Adrenal gland (tissue), 12 donors: ENCODE measurements around the gene SIGLEC10. TPM values are rescaled to one million over a fixed set of nuclear protein-coding genes. Genes with fewer than 3 reads are reported as not detected.
A peak's percentile ranks its signal among the peaks of the same experiment; 100 is the strongest.

Source experiments
- DNase-seq, 7 donors: peaks; one replicate each; pipeline ENCODE4 v3.0.0-alpha.2; 2019 to 2020
- H3K27ac ChIP-seq, 5 donors: fragments of 200-600 bp; sonication (generic) in 4 of 5; 1 replicate in 3 of 5; 2 replicates in 2 of 5; pipeline versions ENCODE4 v1.5.1 to v1.8.0; 2016 to 2020; ENCODE audit warnings: mild to moderate bottlenecking in 1 of 5
- H3K27me3 ChIP-seq: fragments of 200-600 bp; 2 replicates; pipeline ENCODE4 v1.8.0; 2021
- H3K36me3 ChIP-seq, 2 donors: fragments of 200-600 bp; replicated peaks in 1 of 2; 1 replicate in 1 of 2; 2 replicates in 1 of 2; pipeline versions ENCODE4 v1.5.1 to v1.8.0; 2018 to 2022
- H3K4me1 ChIP-seq, 2 donors: fragments of 200-600 bp; replicated peaks in 1 of 2; 1 replicate in 1 of 2; 2 replicates in 1 of 2; pipeline versions ENCODE4 v1.5.1 to v1.8.0; 2018 to 2021
- H3K4me3 ChIP-seq, 4 donors: fragments of 200-600 bp; sonication (generic) in 3 of 4; one replicate each; pipeline ENCODE4 v1.5.1; 2016 to 2018
- H3K9me3 ChIP-seq, 3 donors: fragments of 200-600 bp; sonication (generic) in 1 of 3; replicated peaks in 1 of 3; 1 replicate in 2 of 3; 2 replicates in 1 of 3; pipeline versions ENCODE4 v1.5.1 to v1.8.0; 2016 to 2021
- CTCF ChIP-seq, 6 experiments: fragments of 450-650 bp in 4 of 6; fragments of 200-600 bp in 2 of 6; sonication (generic) in 1 of 6; IDR thresholded peaks; 1 replicate in 5 of 6; 2 replicates in 1 of 6; pipeline versions ENCODE4 v1.5.1 to v1.8.0; 2016 to 2021; ENCODE audit warnings: antibody characterized with exemption in 6 of 6, mild to moderate bottlenecking in 2 of 6, moderate library complexity in 1 of 6
- POLR2A ChIP-seq, 2 donors: fragments of 450-650 bp; IDR thresholded peaks; one replicate each; pipeline ENCODE4 v1.6.1; 2017; ENCODE audit warnings: antibody characterized with exemption in 2 of 2, mild to moderate bottlenecking in 2 of 2, moderate library complexity in 1 of 2
- WGBS, 4 donors: extraction: QIAGEN DNeasy Blood & Tissue Kit in 2 of 4; methylation state at CpG; one replicate each; pipeline versions ENCODE4 v1.1.5 to v1.1.7; 2013 to 2017; 5-methylcytosine and 5-hydroxymethylcytosine counted together
- intact Hi-C, 2 donors: fragments of 100-400 bp; cut with DNase I; formaldehyde crosslinking; loops; one replicate each; pipeline versions ENCODE4 v1.14.1 to v1.15.0; 2022 to 2023
- polyA plus RNA-seq, 3 donors: library from polyadenylated mRNA; stranded (reverse); fragments of 200-250 nt in 2 of 3; fragments of 350-450 nt in 1 of 3; fragmentation: Illumina TruSeq in 1 of 3; extraction: RNeasy Lipid Tissue Mini Kit (QIAGEN cat#74804) in 1 of 3; gene quantifications; one replicate each; pipeline ENCODE4 v1.2.3, GENCODE V29; 2013 to 2014
- total RNA-seq, 9 donors: library from RNA; depleted of rRNA in 4 of 9; stranded (reverse); fragments of >200 nt in 4 of 9; fragments of 120-200 nt in 1 of 9; fragmentation: NEBNext Ultra II Directional in 1 of 9; extraction: Animal tissue kit (Norgen Biotek cat#: 25700) in 1 of 9; gene quantifications; one replicate each; pipeline versions ENCODE4 v1.1.0 to v1.2.4, GENCODE V29; 2013 to 2023
- donor health status: healthy with polysubstance abuse.
- donor health status: Bipolar disorder and iron deficiency.
- donor health status: DM: yes; HTN: yes; CAD: no.
- donor health status: DM: no; HTN: no; CAD: no.
- donor health status: DM: no; HTN: no; CAD: no.
- donor health status: DM: yes; HTN: yes; CAD: no.

The SIGLEC10 gene
- total and polyA plus RNA-seq, 12 donors = 0.89 to 70.7 (median 15.8) TPM

DNA sequence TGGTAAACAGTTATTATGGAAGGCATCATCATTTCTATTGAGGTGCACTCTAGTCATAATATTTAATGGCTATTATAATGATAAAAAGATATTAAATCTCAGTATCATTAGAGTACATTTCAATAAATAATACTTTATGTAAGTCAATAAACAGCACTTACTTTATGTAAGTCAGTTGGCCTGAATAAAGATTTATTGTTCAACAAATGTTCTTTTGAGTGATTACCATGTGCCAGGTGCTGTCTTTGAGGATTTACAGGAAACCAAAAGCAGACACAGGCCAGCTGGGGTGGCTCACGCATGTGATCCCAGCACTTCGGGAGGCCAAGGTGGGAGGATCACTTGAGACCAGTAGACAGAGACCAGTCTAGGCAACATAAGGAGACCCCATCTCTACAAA lies 40.0 kb downstream of the SIGLEC10 start:
- Histone ChIP-seq H3K4me3 (no peak overlapping the region), H3K4me1 (no peaks in the 10 kb centered on the region), H3K9me3 (no peaks in the 10 kb centered on the region), H3K27me3 (no peaks in the 10 kb centered on the region), H3K27ac (no peak overlapping the region), H3K36me3 (no peaks in the 10 kb centered on the region)
- DNase-seq = no peak
- intact Hi-C loops = no loop called here
- no peak for TF ChIP-seq POLR2A (IDR thresholded peaks at IDR 0.05)
- 80 to 92% (median 85%) methylated on average over 2 of the region's 2 CpGs for WGBS, 4 donors

GRCh38 chr19:51375504-51376221 lies 41.8 kb downstream of the SIGLEC10 start:
- Histone ChIP-seq H3K4me1 (no peaks in the 10 kb centered on the region), H3K4me3 (no peak overlapping the region), H3K9me3 (no peaks in the 10 kb centered on the region), H3K36me3 (no peaks in the 10 kb centered on the region), H3K27ac (no peak overlapping the region), H3K27me3 (no peaks in the 10 kb centered on the region)
- intact Hi-C loops = no loop called here
- TF ChIP-seq CTCF (IDR thresholded peaks at IDR 0.05) (no peak), POLR2A (IDR thresholded peaks at IDR 0.05) (no peak)
- DNase-seq = peak in 1 of 7 donors; percentile 20
- 49 to 66% (median 56%) methylated on average over 6 to 11 of the region's 11 CpGs for WGBS, 4 donors

- no peak for DNase-seq
- H3K9me3 ChIP-seq = no peaks in the 10 kb centered on the region
- intact Hi-C loops = no loop called here
- peaks cover 0 to 5% of the 10 kb centered on the region in 2 donors for H3K4me1 ChIP-seq
- H3K27ac ChIP-seq = no peak within 1 kb of the TSS
- TF ChIP-seq CTCF (IDR thresholded peaks at IDR 0.05) = no peak
- no peak for TF ChIP-seq POLR2A (IDR thresholded peaks at IDR 0.05)
- H3K27me3 ChIP-seq = no peaks in the 10 kb centered on the region
- H3K36me3 ChIP-seq = no peaks in the 10 kb centered on the region
- 55 to 71% (median 62%) methylated on average over 7 to 9 of the region's 9 CpGs for WGBS, 4 donors
- H3K4me3 ChIP-seq = no peak within 1 kb of the TSS
Measured at GRCh38 chr19:51372649-51373504, 44.6 kb downstream of the SIGLEC10 start, which contains the start of gene NKG7. Gene NKG7 (minus strand): TSS chr19:51372654. CDS start chr19:51372535, 119 bp downstream.

DNA sequence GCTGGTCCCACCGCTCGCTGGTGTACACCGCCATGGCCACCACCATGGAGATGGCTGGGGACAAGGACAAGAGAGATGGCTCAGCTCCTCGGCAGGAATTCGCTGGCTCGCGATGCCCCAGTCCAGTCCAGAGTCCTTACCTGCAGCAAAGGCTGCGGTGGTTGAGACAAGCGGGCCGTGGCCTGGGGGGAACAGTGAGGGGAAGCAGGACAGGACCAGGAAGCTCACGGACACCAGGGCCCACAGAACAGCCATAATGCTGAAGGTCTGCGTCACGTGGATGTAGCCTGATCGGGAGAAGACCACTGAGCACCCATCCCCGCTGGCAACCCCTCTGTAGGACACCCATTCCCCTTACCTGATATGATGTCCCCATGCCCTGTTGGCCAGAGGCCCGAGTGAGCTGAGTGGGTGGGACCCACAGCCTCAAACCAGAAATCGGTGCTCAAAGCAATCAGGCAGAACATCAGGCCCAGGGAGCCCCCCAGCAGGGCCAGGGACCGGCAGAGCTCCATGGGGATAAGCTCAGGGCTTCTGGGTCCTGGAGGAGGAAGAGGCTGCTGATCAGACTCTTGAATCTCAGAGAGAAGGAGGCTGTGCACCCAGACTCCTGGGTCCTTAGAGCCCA lies 45.3 kb downstream of the SIGLEC10 start:
- H3K27ac ChIP-seq = no peak overlapping the region
- H3K4me1 ChIP-seq = peaks cover 0 to 5% of the 10 kb centered on the region in 2 donors
- TF ChIP-seq POLR2A (IDR thresholded peaks at IDR 0.05) (no peak), CTCF (IDR thresholded peaks at IDR 0.05) (no peak)
- 76 to 94% (median 82%) methylated on average over 3 to 18 of the region's 18 CpGs for WGBS, 4 donors
- H3K27me3 ChIP-seq = no peaks in the 10 kb centered on the region
- no peaks in the 10 kb centered on the region for H3K9me3 ChIP-seq
- no peak overlapping the region for H3K4me3 ChIP-seq
- intact Hi-C loops = no loop called here
- H3K36me3 ChIP-seq = no peaks in the 10 kb centered on the region
- no peak for DNase-seq
